ENCODE measurements around the gene RAB3IL1.

GRCh38 chr11:61889831-61890230 lies 27.5 kb downstream of the RAB3IL1 start:
- TF ChIP-seq CTCF (IDR thresholded peaks at IDR 0.05) (no peak), POLR2A (IDR thresholded peaks at IDR 0.05) (no peak)
